Breast epithelium (tissue), 4 donors: ENCODE data around the gene DNAJB8. TPM values are rescaled to one million over a fixed set of nuclear protein-coding genes. Genes with fewer than 3 reads are reported as not detected.

Experiments used
- DNase-seq, 2 donors: peaks; one replicate each; pipeline ENCODE4 v3.0.0-alpha.2; 2019; ENCODE audit warnings: low spot score in 2 of 2
- H3K27ac ChIP-seq, 2 donors: fragments of 200-600 bp; sonication (generic) in 1 of 2; one replicate each; pipeline ENCODE4 v1.5.1; 2016 to 2019; ENCODE audit warnings: mild to moderate bottlenecking in 1 of 2
- H3K27me3 ChIP-seq, 2 donors: fragments of 200-600 bp; sonication (generic) in 1 of 2; one replicate each; pipeline versions ENCODE4 v1.5.1 to v1.6.0; 2017 to 2019; ENCODE audit warnings: control low read depth in 1 of 2, mild to moderate bottlenecking in 1 of 2
- H3K36me3 ChIP-seq: fragments of 200-600 bp; one replicate; pipeline ENCODE4 v1.5.1; 2019
- H3K4me1 ChIP-seq, 2 donors: fragments of 200-600 bp; sonication (generic); one replicate each; pipeline ENCODE4 v1.5.1; 2016 to 2019; ENCODE audit warnings: control low read depth in 1 of 2
- H3K4me3 ChIP-seq, 3 donors: fragments of 200-600 bp; sonication (generic); 1 replicate in 2 of 3; 2 replicates in 1 of 3; pipeline ENCODE4 v1.5.1; 2016 to 2019; ENCODE audit warnings: mild to moderate bottlenecking in 3 of 3, moderate library complexity in 2 of 3
- H3K9me3 ChIP-seq, 2 donors: fragments of 200-600 bp; sonication (generic) in 1 of 2; one replicate each; pipeline ENCODE4 v1.5.1; 2016 to 2019; ENCODE audit warnings: control low read depth in 1 of 2
- CTCF ChIP-seq, 3 donors: fragments of 450-650 bp; IDR thresholded peaks; one replicate each; pipeline ENCODE4 v1.5.1; 2016 to 2017; ENCODE audit warnings: antibody characterized with exemption in 3 of 3, mild to moderate bottlenecking in 3 of 3, moderate library complexity in 3 of 3
- POLR2A ChIP-seq: fragments of 450-650 bp; IDR thresholded peaks from one replicate; pipeline ENCODE4 v1.6.1; 2016; ENCODE audit warnings: antibody characterized with exemption, mild to moderate bottlenecking, moderate library complexity
- POLR2AphosphoS5 ChIP-seq, 3 donors: sonication (generic); formaldehyde crosslinking; IDR thresholded peaks; one replicate each; pipeline ENCODE4 v1.6.1; 2017; ENCODE audit warnings: antibody characterized with exemption in 3 of 3
- intact Hi-C: fragments of 100-400 bp; cut with DNase I; formaldehyde crosslinking; loops from one replicate; pipeline ENCODE4 v1.15.1; 2023; ENCODE audit warnings: low total_unique reads
- total RNA-seq, 3 donors: library from RNA; depleted of rRNA; stranded (reverse); fragments of >200 nt; gene quantifications; one replicate each; pipeline ENCODE4 v1.1.0, GENCODE V29; 2016

Gene DNAJB8
- total RNA-seq, 3 donors from 2014 or later, result not detected

DNA sequence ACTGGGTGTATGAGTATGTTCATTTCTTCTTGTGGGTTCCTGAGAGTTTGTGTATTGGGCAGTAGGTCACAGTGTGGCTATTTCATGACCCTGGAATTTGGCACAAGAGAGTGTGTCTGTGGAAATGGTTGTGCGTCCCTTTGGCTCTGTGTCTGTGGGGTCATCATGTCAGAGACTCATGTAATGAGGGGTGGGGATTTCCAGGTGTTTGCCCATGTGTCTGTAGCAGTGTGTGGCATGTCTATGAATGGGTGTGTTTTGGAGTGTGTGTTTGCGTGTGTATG is 27.6 kb upstream of the DNAJB8 start:
- Histone ChIP-seq H3K4me1 (peaks cover 9 to 11% of the 10 kb centered on the region in 2 donors), H3K9me3 (no peaks in the 10 kb centered on the region), H3K36me3 (no peaks in the 10 kb centered on the region), H3K27me3 (peaks cover 2 to 96% of the 10 kb centered on the region in 2 donors), H3K27ac (no peak overlapping the region), H3K4me3 (no peak overlapping the region)
- DNase-seq, result no peak
- TF ChIP-seq CTCF (IDR thresholded peaks at IDR 0.05) (no peak), POLR2AphosphoS5 (IDR thresholded peaks at IDR 0.05) (no peak), POLR2A (no peak)
- intact Hi-C loops, result loop anchor here (10.0 kb wide), 1 partner anchor 70 kb away; no protein-coding TSS in a partner anchor

DNA sequence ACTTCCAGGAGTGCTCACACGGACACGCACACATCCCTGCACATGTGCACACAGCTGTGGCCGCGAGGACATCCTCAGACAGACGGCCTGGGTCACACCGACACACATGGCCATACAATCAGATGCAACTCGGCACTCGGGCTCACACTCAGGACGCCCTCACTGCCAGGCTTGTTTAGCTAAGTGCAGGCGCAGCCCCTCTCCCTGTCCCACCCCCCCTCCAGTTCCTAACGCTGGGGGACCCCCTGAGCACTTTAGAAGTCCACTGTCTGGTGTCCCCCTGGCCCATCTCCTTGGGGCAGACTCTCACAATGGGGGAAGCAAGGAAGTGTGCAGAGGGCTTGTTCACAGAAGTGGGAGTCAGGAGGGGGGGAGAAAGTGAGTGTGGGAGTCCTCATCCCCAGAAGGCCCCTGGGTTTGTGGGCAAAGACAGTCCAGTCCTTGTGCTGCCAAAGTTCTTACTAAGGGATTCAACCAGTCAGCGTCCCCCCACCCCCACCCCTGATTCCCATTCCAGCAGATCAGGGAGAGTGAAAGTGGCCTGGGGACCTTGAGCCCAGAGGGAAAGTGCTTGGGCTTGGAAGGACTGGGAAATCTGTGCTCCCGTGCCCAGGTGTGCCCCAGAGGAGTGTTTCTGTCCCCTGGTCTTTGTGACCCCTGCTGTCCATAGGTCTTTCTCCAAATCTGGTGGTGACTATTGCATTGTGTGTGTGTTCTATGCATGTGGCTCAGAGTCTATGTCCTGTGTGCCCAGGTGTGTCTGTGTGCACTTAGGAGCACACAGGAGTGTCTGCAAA is 27.1 kb upstream of the DNAJB8 start:
- Histone ChIP-seq H3K4me1 (peaks cover 13 to 14% of the 10 kb centered on the region in 2 donors), H3K27me3 (peaks cover 2 to 96% of the 10 kb centered on the region in 2 donors), H3K36me3 (no peaks in the 10 kb centered on the region), H3K4me3 (no peak overlapping the region), H3K27ac (no peak overlapping the region), H3K9me3 (no peaks in the 10 kb centered on the region)
- DNase-seq, result no peak
- TF ChIP-seq POLR2AphosphoS5 (IDR thresholded peaks at IDR 0.05) (no peak), POLR2A (no peak), CTCF (IDR thresholded peaks at IDR 0.05) (no peak)
- intact Hi-C loops, result loop anchor here (10.0 kb wide), 1 partner anchor 69 kb away; no protein-coding TSS in a partner anchor

DNA sequence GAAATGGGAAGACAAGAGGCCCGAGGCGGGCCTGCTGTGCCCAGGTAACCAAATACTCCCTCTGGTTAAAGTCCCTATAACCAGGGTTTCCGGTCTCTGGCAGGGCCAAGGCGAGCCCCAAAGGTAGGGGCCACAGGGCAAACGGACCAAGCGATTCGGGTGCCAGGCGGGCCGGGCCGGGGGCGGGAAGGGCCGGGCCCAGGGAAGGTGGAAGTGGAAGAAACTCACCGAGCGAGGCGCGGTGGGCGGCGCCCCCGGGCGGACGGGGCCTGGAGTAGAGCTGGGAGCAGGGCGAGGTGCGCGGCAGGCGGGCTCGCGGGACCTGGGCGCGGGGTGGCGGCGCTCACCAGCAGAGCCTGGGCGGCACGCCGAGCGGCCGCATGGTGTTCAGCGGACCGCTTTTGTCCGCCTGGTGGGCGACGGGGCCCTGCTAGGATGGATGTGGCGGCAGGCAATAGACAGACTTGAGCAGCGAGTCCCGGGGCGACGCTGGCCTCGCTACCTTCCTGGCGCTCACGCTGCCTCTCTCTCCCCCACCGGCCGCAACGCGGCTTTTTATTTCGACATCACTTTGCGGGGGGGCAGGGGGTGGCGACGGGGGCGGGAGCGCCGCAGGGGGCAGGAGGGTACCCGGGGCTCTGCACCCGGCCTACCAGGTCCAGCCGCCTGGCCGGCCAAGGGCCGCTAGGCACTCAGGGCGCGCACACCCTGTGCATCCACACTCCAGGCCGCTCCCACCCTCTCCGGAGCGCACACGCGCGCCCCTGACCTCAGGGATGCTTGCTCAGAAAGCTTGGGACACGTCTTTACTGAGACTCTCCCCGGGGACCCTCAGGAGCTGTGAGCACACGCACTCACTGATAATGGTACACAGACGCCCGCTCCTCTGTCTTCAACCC is 26.2 kb upstream of the DNAJB8 start, which contains the start of gene GATA2:
Gene GATA2 (minus strand): TSS at position 531 of the 899 bp plus-strand sequence. CDS start 6,170 bp downstream, outside the sequence.
- H3K4me3 ChIP-seq, result peak within 1 kb of the TSS; percentile 5 to 39 (median 14)

GRCh38 chr3:128491941-128492670 is 25.4 kb upstream of the DNAJB8 start:
- H3K4me3 ChIP-seq, result peak overlapping the region; percentile 5 to 39 (median 14)
- H3K4me1 ChIP-seq, result peaks cover 13 to 20% of the 10 kb centered on the region in 2 donors
- intact Hi-C loops, result loop anchor here (10.0 kb wide), 1 partner anchor 67 kb away; no protein-coding TSS in a partner anchor
- no peaks in the 10 kb centered on the region for H3K36me3 ChIP-seq
- no peak for DNase-seq
- peaks cover 2 to 97% of the 10 kb centered on the region in 2 donors for H3K27me3 ChIP-seq
- H3K9me3 ChIP-seq, result no peaks in the 10 kb centered on the region
- TF ChIP-seq POLR2AphosphoS5 (IDR thresholded peaks at IDR 0.05) (peak in 2 of 3 donors; percentile 12 to 59), CTCF (IDR thresholded peaks at IDR 0.05) (no peak)
- no peak overlapping the region for H3K27ac ChIP-seq

More for the DNA sequence above, 26.2 kb upstream of the DNAJB8 start, which contains the start of gene GATA2:
- DNase-seq, result no peak
- H3K4me1 ChIP-seq, result peaks cover 13 to 20% of the 10 kb centered on the region in 2 donors
- intact Hi-C loops, result loop anchor here (10.0 kb wide), 1 partner anchor 68 kb away; no protein-coding TSS in a partner anchor
- peaks cover 2 to 96% of the 10 kb centered on the region in 2 donors for H3K27me3 ChIP-seq
- TF ChIP-seq CTCF (IDR thresholded peaks at IDR 0.05) (no peak), POLR2AphosphoS5 (IDR thresholded peaks at IDR 0.05) (no peak), POLR2A (no peak)
- no peaks in the 10 kb centered on the region for H3K36me3 ChIP-seq
- H3K9me3 ChIP-seq, result no peaks in the 10 kb centered on the region
- H3K27ac ChIP-seq, result no peak within 1 kb of the TSS
